Mesendoderm (in vitro differentiated cells): ENCODE results near the gene PKIG.

Experiments used
- DNase-seq: peaks from one replicate; pipeline ENCODE4 v3.0.0; 2013
- H2AK5ac ChIP-seq: 2 replicates; pipeline ENCODE4 v1.6.1; 2013; ENCODE audit warnings: low read length, inconsistent platforms
- H2BK120ac ChIP-seq: 2 replicates; pipeline ENCODE4 v1.6.1; 2013; ENCODE audit warnings: low read depth, mild to moderate bottlenecking, low read length, moderate library complexity, mixed read lengths
- H2BK15ac ChIP-seq: replicated peaks from 2 replicates; pipeline ENCODE4 v1.6.1; 2013; ENCODE audit warnings: low read depth, mild to moderate bottlenecking, moderate library complexity
- H2BK5ac ChIP-seq: 2 replicates; pipeline ENCODE4 v1.6.1; 2013; ENCODE audit warnings: low read length, inconsistent platforms
- H3K18ac ChIP-seq: 2 replicates; pipeline ENCODE4 v1.6.1; 2013; ENCODE audit warnings: mild to moderate bottlenecking, low read length, mixed read lengths
- H3K23ac ChIP-seq: one replicate; pipeline ENCODE4 v1.6.1; 2013; ENCODE audit warnings: low read length
- H3K27ac ChIP-seq: 2 replicates; pipeline ENCODE4 v1.5.1; 2013; ENCODE audit warnings: low read depth, mild to moderate bottlenecking, inconsistent platforms, low read length, moderate library complexity
- H3K27me3 ChIP-seq: 2 replicates; pipeline ENCODE4 v1.6.1; 2013; ENCODE audit warnings: low read length, control low read depth, mild to moderate bottlenecking, inconsistent platforms; ENCODE audit not compliant: insufficient read depth, poor library complexity
- H3K36me3 ChIP-seq: 2 replicates; pipeline ENCODE4 v1.6.1; 2013; ENCODE audit warnings: low read length, inconsistent platforms; ENCODE audit not compliant: control insufficient read depth, insufficient read depth
- H3K4ac ChIP-seq: one replicate; pipeline ENCODE4 v1.6.1; 2013; ENCODE audit warnings: low read depth, mild to moderate bottlenecking, low read length, moderate library complexity
- H3K4me1 ChIP-seq: 2 replicates; pipeline ENCODE4 v1.6.1; 2013; ENCODE audit warnings: low read depth, low read length, inconsistent platforms; ENCODE audit not compliant: control insufficient read depth
- H3K4me2 ChIP-seq: 2 replicates; pipeline ENCODE4 v1.6.1; 2013; ENCODE audit warnings: low read length
- H3K4me3 ChIP-seq: 2 replicates; pipeline ENCODE4 v1.5.1; 2013; ENCODE audit warnings: mild to moderate bottlenecking, low read length
- H3K56ac ChIP-seq: one replicate; pipeline ENCODE4 v1.6.1; 2013; ENCODE audit warnings: low read length
- H3K79me1 ChIP-seq: 2 replicates; pipeline ENCODE4 v1.6.1; 2013; ENCODE audit warnings: low read length, inconsistent platforms
- H3K79me2 ChIP-seq: 2 replicates; pipeline ENCODE4 v1.6.1; 2013; ENCODE audit warnings: mild to moderate bottlenecking, low read length; ENCODE audit not compliant: control insufficient read depth, insufficient read depth
- H3K9ac ChIP-seq: 2 replicates; pipeline ENCODE4 v1.6.1; 2013; ENCODE audit warnings: low read length, inconsistent platforms
- H4K5ac ChIP-seq: one replicate; pipeline ENCODE4 v1.6.1; 2013; ENCODE audit warnings: low read length
- H4K8ac ChIP-seq: one replicate; pipeline ENCODE4 v1.6.1; 2013; ENCODE audit warnings: low read depth, mild to moderate bottlenecking, control low read depth, low read length, moderate library complexity
- WGBS: extraction: QIAGEN DNeasy Blood & Tissue Kit; methylation state at CpG from one replicate; pipeline ENCODE4 v1.1.7; 2013; ENCODE audit warnings: low lambda C conversion rate, missing lambda C conversion rate; ENCODE audit not compliant: insufficient coverage; ENCODE audit errors: extremely low coverage; 5-methylcytosine and 5-hydroxymethylcytosine counted together

PKIG gene

DNA sequence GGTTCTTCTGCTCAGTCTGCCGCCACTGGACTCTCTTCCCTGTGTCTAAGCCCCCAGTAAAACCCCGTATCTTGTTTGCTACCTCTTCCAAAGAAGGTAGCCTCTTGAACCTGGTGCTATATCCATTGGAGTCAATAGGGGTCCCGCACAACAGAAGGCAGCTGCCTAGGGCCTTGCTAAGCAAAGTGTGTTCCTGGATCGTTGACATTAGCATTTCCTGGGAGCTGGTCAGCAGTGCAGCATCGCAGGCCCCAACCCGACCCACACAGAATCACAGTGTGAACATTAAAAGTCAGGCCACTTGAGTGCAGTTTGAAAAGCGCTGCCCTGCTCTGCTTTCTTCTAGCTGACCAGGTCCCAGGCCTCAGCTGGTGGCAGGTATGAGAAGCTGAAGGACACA lies 66.2 kb downstream of the PKIG start:
- Histone ChIP-seq H3K23ac (no peak overlapping the region), H3K36me3 (peaks cover 2% of the 10 kb centered on the region), H3K79me1 (no peaks in the 10 kb centered on the region), H3K4me3 (no peak overlapping the region), H2BK120ac (no peak overlapping the region), H3K56ac (peak overlapping the region; percentile 17), H3K4me1 (peaks cover 7% of the 10 kb centered on the region), H3K18ac (no peak overlapping the region), H3K27ac (no peak overlapping the region), H3K4me2 (no peak overlapping the region), H4K8ac (no peak overlapping the region), H2BK5ac (no peak overlapping the region), H3K9ac (no peak overlapping the region), H3K79me2 (no peaks in the 10 kb centered on the region), H3K4ac (no peak overlapping the region), H4K5ac (no peak overlapping the region), H2BK15ac (no peak overlapping the region), H3K27me3 (no peaks in the 10 kb centered on the region), H2AK5ac (no peak overlapping the region)
- no CpG with 5 or more reads among the region's 7 CpGs for WGBS
- peak; percentile 75 for DNase-seq

- Histone ChIP-seq H4K8ac (no peak overlapping the region), H3K27ac (no peak overlapping the region), H2AK5ac (no peak overlapping the region), H3K79me2 (no peaks in the 10 kb centered on the region), H3K4me1 (peaks cover 4% of the 10 kb centered on the region), H3K9ac (no peak overlapping the region), H2BK5ac (no peak overlapping the region), H3K4ac (no peak overlapping the region), H3K36me3 (peaks cover 2% of the 10 kb centered on the region), H3K23ac (no peak overlapping the region), H3K56ac (peak overlapping the region; percentile 34), H2BK120ac (no peak overlapping the region), H3K79me1 (no peaks in the 10 kb centered on the region), H4K5ac (no peak overlapping the region), H3K18ac (no peak overlapping the region), H3K27me3 (no peaks in the 10 kb centered on the region), H2BK15ac (no peak overlapping the region), H3K4me2 (no peak overlapping the region), H3K4me3 (no peak overlapping the region)
- WGBS = no CpG with 5 or more reads among the region's 3 CpGs
- DNase-seq = no peak
Observed at GRCh38 chr20:44649126-44649525, 66.7 kb downstream of the PKIG start.

DNA sequence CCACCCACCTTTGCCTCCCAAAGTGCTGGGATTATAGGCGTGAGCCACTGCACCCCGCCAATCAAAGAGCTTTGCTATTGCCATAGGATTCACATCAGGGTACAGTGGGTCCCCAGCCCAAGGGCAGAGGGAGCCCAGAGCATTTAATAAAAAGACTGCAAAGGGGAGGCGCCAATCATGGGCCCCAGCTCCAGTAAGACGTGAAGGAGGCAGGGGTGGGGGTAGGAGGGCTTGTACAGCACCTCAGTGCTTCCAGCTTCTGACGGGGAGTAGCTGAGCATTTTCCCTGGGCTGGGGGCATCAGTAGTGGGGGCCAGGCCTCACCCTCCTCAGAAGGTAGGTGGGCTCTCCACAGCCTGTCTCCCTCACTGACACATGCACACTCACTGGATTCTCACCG lies 67.6 kb downstream of the PKIG start:
- Histone ChIP-seq H2BK5ac (no peak overlapping the region), H3K79me1 (no peaks in the 10 kb centered on the region), H3K4me3 (no peak overlapping the region), H2BK15ac (no peak overlapping the region), H3K36me3 (peaks cover 2% of the 10 kb centered on the region), H3K27me3 (no peaks in the 10 kb centered on the region), H3K4me1 (no peaks in the 10 kb centered on the region), H3K4me2 (no peak overlapping the region), H3K9ac (no peak overlapping the region), H4K5ac (no peak overlapping the region), H2AK5ac (no peak overlapping the region), H3K18ac (no peak overlapping the region), H3K23ac (no peak overlapping the region), H3K4ac (no peak overlapping the region), H3K79me2 (no peaks in the 10 kb centered on the region), H3K56ac (no peak overlapping the region), H3K27ac (no peak overlapping the region), H4K8ac (no peak overlapping the region), H2BK120ac (no peak overlapping the region)
- WGBS = no CpG with 5 or more reads among the region's 6 CpGs
- no peak for DNase-seq

- H2BK120ac ChIP-seq = no peak overlapping the region
- no peak overlapping the region for H4K5ac ChIP-seq
- H3K27me3 ChIP-seq = no peaks in the 10 kb centered on the region
- no peaks in the 10 kb centered on the region for H3K4me1 ChIP-seq
- H3K4me2 ChIP-seq = peak overlapping the region; percentile 47
- no peak overlapping the region for H3K4ac ChIP-seq
- peak overlapping the region; percentile 72 for H3K18ac ChIP-seq
- no peaks in the 10 kb centered on the region for H3K79me1 ChIP-seq
- H3K56ac ChIP-seq = peak overlapping the region; percentile 66
- H3K4me3 ChIP-seq = peak overlapping the region; percentile 11
- no CpG with 5 or more reads among the region's 24 CpGs for WGBS
- H2BK5ac ChIP-seq = no peak overlapping the region
- peak overlapping the region; percentile 49 for H3K9ac ChIP-seq
- peak; percentile 29 for DNase-seq
- no peaks in the 10 kb centered on the region for H3K79me2 ChIP-seq
- H3K23ac ChIP-seq = peak overlapping the region; percentile 1
- peak overlapping the region; percentile 11 for H2AK5ac ChIP-seq
- H2BK15ac ChIP-seq = no peak overlapping the region
- no peak overlapping the region for H4K8ac ChIP-seq
- H3K36me3 ChIP-seq = peaks cover 2% of the 10 kb centered on the region
- H3K27ac ChIP-seq = no peak overlapping the region
Observed at GRCh38 chr20:44650771-44651433, 68.5 kb downstream of the PKIG start.

- Histone ChIP-seq H2AK5ac (no peak overlapping the region), H2BK5ac (no peak overlapping the region), H4K8ac (no peak overlapping the region), H3K4me3 (peak overlapping the region; percentile 11), H3K79me1 (no peaks in the 10 kb centered on the region), H4K5ac (no peak overlapping the region), H3K4ac (no peak overlapping the region), H3K23ac (no peak overlapping the region), H3K4me2 (peak overlapping the region; percentile 47), H3K56ac (peak overlapping the region; percentile 66), H3K79me2 (no peaks in the 10 kb centered on the region), H3K27me3 (no peaks in the 10 kb centered on the region), H3K27ac (no peak overlapping the region), H3K36me3 (peaks cover 2% of the 10 kb centered on the region), H3K9ac (peak overlapping the region; percentile 49), H3K4me1 (no peaks in the 10 kb centered on the region), H2BK120ac (no peak overlapping the region), H2BK15ac (no peak overlapping the region), H3K18ac (peak overlapping the region; percentile 72)
- DNase-seq = no peak
- no CpG with 5 or more reads among the region's 33 CpGs for WGBS
Observed at GRCh38 chr20:44651434-44651683, 69.0 kb downstream of the PKIG start.
